MM.1S (cell line): ENCODE results near the gene PSMA8.
"Not testable (repeated sequence)": the region's sequence is repeated elsewhere in the genome, so short reads cannot be mapped to it uniquely, and the experiment has no call there.

Experiments
- DNase-seq: peaks from one replicate; pipeline ENCODE4 v3.0.0-alpha.2; 2015
- H2AFZ ChIP-seq: fragments of 300-600 bp; sonication (generic); 2 replicates; pipeline ENCODE4 v1.6.0; 2016; ENCODE audit warnings: antibody characterized with exemption, low read length
- H3F3A ChIP-seq: fragments of 300-600 bp; sonication (generic); 2 replicates; pipeline ENCODE4 v1.6.1; 2016; ENCODE audit warnings: mild to moderate bottlenecking, antibody characterized with exemption, low read length, moderate library complexity, mixed read lengths; ENCODE audit not compliant: insufficient read depth
- H3K27ac ChIP-seq: fragments of 300-600 bp; sonication (generic); 2 replicates; pipeline ENCODE4 v1.5.1; 2016; ENCODE audit warnings: mild to moderate bottlenecking, low read length
- H3K27me3 ChIP-seq: fragments of 300-600 bp; sonication (generic); replicated peaks from 2 replicates; pipeline ENCODE4 v1.6.0; 2016; ENCODE audit warnings: low read length; ENCODE audit not compliant: insufficient read depth
- H3K36me3 ChIP-seq: fragments of 300-600 bp; sonication (generic); replicated peaks from 2 replicates; pipeline ENCODE4 v1.6.1; 2016; ENCODE audit warnings: mild to moderate bottlenecking, low read length, mixed read lengths; ENCODE audit not compliant: insufficient read depth
- H3K4me1 ChIP-seq: fragments of 300-600 bp; sonication (generic); 2 replicates; pipeline ENCODE4 v1.6.1; 2016; ENCODE audit warnings: low read length, mixed read lengths
- H3K4me2 ChIP-seq: fragments of 300-600 bp; sonication (generic); 2 replicates; pipeline ENCODE4 v1.6.0; 2016; ENCODE audit warnings: low read depth, low read length
- H3K4me3 ChIP-seq: fragments of 300-600 bp; sonication (generic); 2 replicates; pipeline ENCODE4 v1.5.1; 2016; ENCODE audit warnings: low read length, mixed read lengths
- H3K79me2 ChIP-seq: fragments of 300-600 bp; sonication (generic); 2 replicates; pipeline ENCODE4 v1.6.1; 2016; ENCODE audit warnings: mixed run types, low read length, mixed read lengths
- H3K9ac ChIP-seq: fragments of 300-600 bp; sonication (generic); 2 replicates; pipeline ENCODE4 v1.6.1; 2016; ENCODE audit warnings: low read length, mixed read lengths
- H3K9me2 ChIP-seq: fragments of 300-600 bp; sonication (generic); replicated peaks from 2 replicates; pipeline ENCODE4 v1.6.1; 2016; ENCODE audit warnings: mild to moderate bottlenecking, low read length, mixed read lengths; ENCODE audit not compliant: insufficient read depth
- H3K9me3 ChIP-seq: fragments of 300-600 bp; sonication (generic); replicated peaks from 2 replicates; pipeline ENCODE4 v1.6.1; 2016; ENCODE audit warnings: mild to moderate bottlenecking, low read length, mixed read lengths; ENCODE audit not compliant: insufficient read depth
- H4K20me1 ChIP-seq: fragments of 300-600 bp; sonication (generic); 2 replicates; pipeline ENCODE4 v1.6.1; 2016; ENCODE audit warnings: mild to moderate bottlenecking, low read length, moderate library complexity, mixed read lengths; ENCODE audit not compliant: insufficient read depth
- EZH2 ChIP-seq: fragments of 300-600 bp; sonication (generic); optimal IDR thresholded peaks from 2 replicates; pipeline ENCODE3; 2017; ENCODE audit warnings: low read depth, mild to moderate bottlenecking, antibody characterized with exemption, low read length, mixed read lengths
- EZH2phosphoT487 ChIP-seq: fragments of 300-600 bp; sonication (generic); IDR thresholded peaks from 2 replicates; pipeline ENCODE4 v1.6.1; 2018; ENCODE audit warnings: antibody characterized with exemption, low read length
- TF ChIP-seq, protein P1 (sequence below): fragments of 300-600 bp; sonication (generic); IDR thresholded peaks from 2 replicates; pipeline ENCODE4 v1.5.1; 2016; ENCODE audit warnings: antibody characterized with exemption, low read length, mixed read lengths

The PSMA8 gene

DNA sequence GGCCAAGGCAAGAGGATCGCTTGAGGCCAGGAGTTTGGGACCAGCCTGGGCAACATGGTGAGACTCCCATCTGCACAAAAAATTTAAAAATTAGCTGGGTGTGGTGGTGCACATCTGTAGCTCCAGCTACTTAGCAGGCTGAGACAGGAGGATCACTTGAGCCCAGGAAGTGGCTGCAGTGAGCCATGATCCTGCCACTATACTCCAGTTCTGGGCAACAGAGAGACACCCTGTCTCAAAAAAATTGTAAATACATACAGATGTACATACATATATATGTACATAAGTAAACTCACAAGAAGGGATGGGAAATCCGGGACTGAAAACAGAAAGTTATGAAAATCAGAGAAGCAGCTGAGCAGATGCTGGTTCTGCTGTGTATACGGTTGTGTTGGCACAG lies 62.9 kb downstream of the PSMA8 start:
- Histone ChIP-seq H3K9me3 (no peaks in the 10 kb centered on the region), H2AFZ (no peak overlapping the region), H3K79me2 (no peaks in the 10 kb centered on the region), H3K4me1 (peaks cover 3% of the 10 kb centered on the region), H3K27me3 (no peaks in the 10 kb centered on the region), H3K36me3 (no peaks in the 10 kb centered on the region), H3K9me2 (no peaks in the 10 kb centered on the region), H3K4me3 (no peak overlapping the region), H3K9ac (no peak overlapping the region), H4K20me1 (no peaks in the 10 kb centered on the region), H3K27ac (no peak overlapping the region), H3F3A (no peaks in the 10 kb centered on the region), H3K4me2 (no peak overlapping the region)
- DNase-seq, result no peak
- TF ChIP-seq, protein P1, sequence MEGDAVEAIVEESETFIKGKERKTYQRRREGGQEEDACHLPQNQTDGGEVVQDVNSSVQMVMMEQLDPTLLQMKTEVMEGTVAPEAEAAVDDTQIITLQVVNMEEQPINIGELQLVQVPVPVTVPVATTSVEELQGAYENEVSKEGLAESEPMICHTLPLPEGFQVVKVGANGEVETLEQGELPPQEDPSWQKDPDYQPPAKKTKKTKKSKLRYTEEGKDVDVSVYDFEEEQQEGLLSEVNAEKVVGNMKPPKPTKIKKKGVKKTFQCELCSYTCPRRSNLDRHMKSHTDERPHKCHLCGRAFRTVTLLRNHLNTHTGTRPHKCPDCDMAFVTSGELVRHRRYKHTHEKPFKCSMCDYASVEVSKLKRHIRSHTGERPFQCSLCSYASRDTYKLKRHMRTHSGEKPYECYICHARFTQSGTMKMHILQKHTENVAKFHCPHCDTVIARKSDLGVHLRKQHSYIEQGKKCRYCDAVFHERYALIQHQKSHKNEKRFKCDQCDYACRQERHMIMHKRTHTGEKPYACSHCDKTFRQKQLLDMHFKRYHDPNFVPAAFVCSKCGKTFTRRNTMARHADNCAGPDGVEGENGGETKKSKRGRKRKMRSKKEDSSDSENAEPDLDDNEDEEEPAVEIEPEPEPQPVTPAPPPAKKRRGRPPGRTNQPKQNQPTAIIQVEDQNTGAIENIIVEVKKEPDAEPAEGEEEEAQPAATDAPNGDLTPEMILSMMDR, result no peak
- TF ChIP-seq EZH2phosphoT487 (no peak), EZH2 (no peak)

DNA sequence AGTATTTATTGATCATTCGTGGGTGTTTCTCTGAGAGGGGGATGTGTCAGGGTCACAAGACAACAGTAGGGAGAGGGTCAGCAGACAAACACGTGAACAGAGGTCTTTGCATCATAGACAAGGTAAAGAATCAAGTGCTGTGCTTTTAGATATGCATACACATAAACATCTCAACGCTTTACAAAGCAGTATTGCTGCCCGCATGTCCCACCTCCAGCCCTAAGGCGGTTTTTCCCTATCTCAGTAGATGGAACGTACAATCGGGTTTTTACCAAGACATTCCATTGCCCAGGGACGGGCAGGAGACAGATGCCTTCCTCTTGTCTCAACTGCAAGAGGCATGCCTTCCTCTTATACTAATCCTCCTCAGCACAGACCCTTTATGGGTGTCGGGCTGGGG lies 68.3 kb downstream of the PSMA8 start:
- not testable (repeated sequence) for H3K27me3 ChIP-seq, H3K9me3 ChIP-seq, H2AFZ ChIP-seq, H3F3A ChIP-seq, H3K36me3 ChIP-seq, H3K9ac ChIP-seq, H3K9me2 ChIP-seq, DNase-seq, H3K4me3 ChIP-seq, H3K27ac ChIP-seq, H4K20me1 ChIP-seq, H3K4me1 ChIP-seq, H3K79me2 ChIP-seq, H3K4me2 ChIP-seq

DNA sequence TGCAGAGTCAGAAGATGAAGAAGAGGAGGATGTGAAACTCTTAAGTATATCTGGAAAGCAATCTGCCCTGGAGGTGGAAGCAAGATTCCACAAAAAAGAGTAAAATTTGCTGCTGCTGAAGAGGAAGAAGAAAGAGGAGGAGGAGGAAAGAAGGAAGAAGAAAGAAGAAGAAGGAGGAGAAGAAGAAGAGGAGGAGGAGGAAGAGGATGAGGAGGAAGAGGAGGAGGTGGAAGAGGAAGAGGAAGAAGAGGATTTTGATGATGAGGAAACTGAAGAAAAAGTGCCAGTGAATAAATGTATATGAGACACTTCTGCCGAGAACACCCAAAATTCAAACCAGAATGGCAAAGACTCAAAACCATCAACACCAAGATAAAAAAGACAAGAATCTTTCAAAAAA lies 71.6 kb downstream of the PSMA8 start:
- Histone ChIP-seq H3F3A (no peaks in the 10 kb centered on the region), H2AFZ (no peak overlapping the region), H3K4me1 (no peaks in the 10 kb centered on the region), H3K27me3 (no peaks in the 10 kb centered on the region), H3K9me3 (no peaks in the 10 kb centered on the region), H3K4me3 (no peak overlapping the region), H3K36me3 (no peaks in the 10 kb centered on the region), H3K27ac (no peak overlapping the region), H3K79me2 (no peaks in the 10 kb centered on the region), H3K9ac (no peak overlapping the region), H3K4me2 (no peak overlapping the region), H4K20me1 (no peaks in the 10 kb centered on the region), H3K9me2 (no peaks in the 10 kb centered on the region)
- TF ChIP-seq, protein P1, result no peak
- no peak for TF ChIP-seq EZH2
- no peak for TF ChIP-seq EZH2phosphoT487
- no peak for DNase-seq

DNA sequence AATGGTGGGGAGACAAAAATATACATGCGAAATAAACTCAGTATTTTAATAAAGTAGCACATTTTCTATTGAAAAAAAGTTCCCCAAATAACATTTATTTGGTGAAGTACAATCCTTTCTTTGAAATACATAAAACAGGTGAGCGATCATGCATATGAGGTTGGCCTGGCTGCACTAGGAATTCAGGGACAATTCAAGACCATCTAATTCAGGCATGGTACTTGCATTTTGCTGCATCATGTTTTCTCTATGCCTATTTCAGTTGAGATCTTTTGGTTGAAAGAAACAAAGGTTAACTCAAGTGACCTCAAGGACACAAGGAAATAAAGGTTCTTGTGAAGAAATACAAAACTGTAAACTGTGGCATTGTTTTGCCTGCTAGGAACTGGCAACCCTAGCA lies 72.8 kb downstream of the PSMA8 start:
- TF ChIP-seq EZH2 (no peak), EZH2phosphoT487 (no peak)
- TF ChIP-seq, protein P1, result no peak
- Histone ChIP-seq H3K9me3 (no peaks in the 10 kb centered on the region), H3K9ac (no peak overlapping the region), H3K27ac (no peak overlapping the region), H3K4me1 (no peaks in the 10 kb centered on the region), H3K4me2 (no peak overlapping the region), H4K20me1 (no peaks in the 10 kb centered on the region), H3F3A (no peaks in the 10 kb centered on the region), H3K27me3 (no peaks in the 10 kb centered on the region), H3K79me2 (no peaks in the 10 kb centered on the region), H3K36me3 (no peaks in the 10 kb centered on the region), H3K9me2 (no peaks in the 10 kb centered on the region), H2AFZ (no peak overlapping the region), H3K4me3 (no peak overlapping the region)
- DNase-seq, result no peak
